ENCODE data around the gene FRYL.
"Not testable (repeated sequence)": the region's sequence is repeated elsewhere in the genome, so short reads cannot be mapped to it uniquely, and the experiment has no call there.

The FRYL gene

DNA sequence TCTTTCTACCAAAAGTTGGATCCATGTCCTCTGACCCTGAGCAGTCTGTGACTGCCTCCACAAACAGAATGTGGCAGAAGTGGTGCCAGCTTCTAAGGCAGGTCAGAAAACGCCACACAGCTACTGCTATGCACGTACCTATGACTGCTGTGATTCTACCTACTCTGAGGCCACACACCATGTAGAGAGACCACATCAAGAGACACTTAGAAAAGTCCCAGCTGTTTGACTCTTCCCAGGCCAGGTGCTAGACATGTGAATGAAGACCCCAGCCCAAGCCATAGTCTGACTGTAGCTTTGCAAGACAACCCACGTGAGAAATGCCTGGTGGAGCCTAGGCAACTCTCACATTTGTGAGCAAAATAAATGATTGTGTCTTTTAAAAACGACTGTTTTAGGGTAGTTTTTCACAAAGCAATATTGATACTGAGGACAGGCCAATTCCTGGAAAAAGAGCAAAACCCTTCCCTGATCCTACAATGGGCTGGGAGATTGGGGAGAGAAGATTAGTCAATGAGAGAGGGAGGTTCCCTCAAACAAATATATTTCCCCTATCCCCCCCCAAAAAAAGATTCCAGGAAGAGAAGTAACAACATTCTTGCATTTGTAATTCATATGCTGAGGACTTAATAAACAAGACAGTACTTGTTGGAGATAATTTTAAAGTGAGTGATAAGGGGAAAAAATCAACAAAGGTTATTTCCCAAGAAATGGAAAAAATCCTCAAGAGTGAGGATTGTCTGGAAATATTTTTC is 33.3 kb downstream of the FRYL start:
- Histone ChIP-seq H3K4me2 (ENCODE audit: low read depth, low read length, poor library complexity, severe bottlenecking) (no peak overlapping the region), H3K36me3 (ENCODE audit: insufficient read depth, low read length) (no peaks in the 10 kb centered on the region; the same call in 1 of the 2 replicates), H3K9me3 (ENCODE audit: insufficient read depth, low read depth, low read length) (no peaks in the 10 kb centered on the region), H3K4me1 (ENCODE audit: insufficient read depth, low read length, poor library complexity, severe bottlenecking) (peaks cover 8% of the 10 kb centered on the region), H2AFZ (ENCODE audit: low read length) (no peak overlapping the region), H4K20me1 (ENCODE audit: insufficient read depth, low read length, poor library complexity, severe bottlenecking) (peaks cover 85% of the 10 kb centered on the region), H3K27me3 (ENCODE audit: insufficient read depth, low read length, poor library complexity, severe bottlenecking) (no peaks in the 10 kb centered on the region), H3F3A (ENCODE audit: low read depth) (no peaks in the 10 kb centered on the region), H3K4me3 (ENCODE audit: low read length, poor library complexity, severe bottlenecking) (no peak overlapping the region), H3K9ac (ENCODE audit: low read depth, low read length, poor library complexity, severe bottlenecking) (no peak overlapping the region), H3K9me2 (replicated peaks; ENCODE audit: low read depth, low read length) (no peaks in the 10 kb centered on the region), H3K79me2 (ENCODE audit: insufficient read depth, low read length) (peaks cover 95% of the 10 kb centered on the region)
- TF ChIP-seq EZH2phosphoT487 (IDR thresholded peaks at IDR 0.05; ENCODE audit: borderline replicate concordance) (no peak), CTCF (conservative IDR thresholded peaks at IDR 0.05; ENCODE audit: low read length) (no peak)

DNA sequence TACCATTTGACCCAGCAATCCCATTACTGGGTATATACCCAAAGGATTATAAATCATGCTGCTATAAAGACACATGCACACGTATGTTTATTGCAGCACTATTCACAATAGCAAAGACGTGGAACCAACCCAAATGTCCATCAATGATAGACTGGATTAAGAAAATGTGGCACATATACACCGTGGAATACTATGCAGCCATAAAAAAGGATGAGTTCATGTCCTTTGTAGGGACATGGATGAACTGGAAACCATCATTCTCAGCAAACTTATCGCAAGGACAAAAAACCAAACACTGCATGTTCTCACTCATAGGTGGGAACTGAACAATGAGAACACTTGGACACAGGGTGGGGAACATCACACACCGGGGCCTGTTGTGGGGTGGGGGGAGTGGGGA is 34.9 kb downstream of the FRYL start:
- Histone ChIP-seq H4K20me1 (ENCODE audit: insufficient read depth, low read length, poor library complexity, severe bottlenecking) (peaks cover 81% of the 10 kb centered on the region), H3K4me1 (ENCODE audit: insufficient read depth, low read length, poor library complexity, severe bottlenecking) (peaks cover 14% of the 10 kb centered on the region), H3K79me2 (ENCODE audit: insufficient read depth, low read length) (peaks cover 95% of the 10 kb centered on the region)
- H3K9ac ChIP-seq (ENCODE audit: low read depth, low read length, poor library complexity, severe bottlenecking); H3F3A ChIP-seq (ENCODE audit: low read depth); H3K9me3 ChIP-seq (ENCODE audit: insufficient read depth, low read depth, low read length); H3K27me3 ChIP-seq (ENCODE audit: insufficient read depth, low read length, poor library complexity, severe bottlenecking); H2AFZ ChIP-seq (ENCODE audit: low read length); H3K4me2 ChIP-seq (ENCODE audit: low read depth, low read length, poor library complexity, severe bottlenecking); H3K9me2 ChIP-seq (replicated peaks; ENCODE audit: low read depth, low read length); H3K4me3 ChIP-seq (ENCODE audit: low read length, poor library complexity, severe bottlenecking); H3K36me3 ChIP-seq (ENCODE audit: insufficient read depth, low read length): not testable (repeated sequence)

DNA sequence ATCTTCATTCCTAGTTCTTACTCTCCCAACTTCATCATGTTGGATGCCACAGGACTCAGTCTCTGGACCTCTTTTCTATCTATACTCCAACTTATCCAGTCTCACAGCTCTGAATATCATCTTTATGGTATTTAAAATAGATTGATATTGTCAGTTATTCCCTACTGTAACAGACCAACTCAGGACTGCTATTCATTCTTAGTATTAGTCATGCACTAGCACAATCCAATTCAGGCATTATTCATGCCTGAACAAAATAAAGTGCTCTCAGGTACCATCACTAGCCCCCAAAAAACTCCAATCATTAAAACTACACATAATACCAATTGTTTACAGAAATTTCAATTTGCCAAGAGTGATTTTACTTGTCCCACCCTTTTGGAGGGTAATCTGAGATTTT is 37.7 kb downstream of the FRYL start:
- H3K27me3 ChIP-seq (ENCODE audit: insufficient read depth, low read length, poor library complexity, severe bottlenecking), result no peaks in the 10 kb centered on the region
- no peaks in the 10 kb centered on the region for H3K9me3 ChIP-seq (ENCODE audit: insufficient read depth, low read depth, low read length)
- no peak overlapping the region for H2AFZ ChIP-seq (ENCODE audit: low read length)
- no peak for TF ChIP-seq CTCF (conservative IDR thresholded peaks at IDR 0.05; ENCODE audit: low read length)
- TF ChIP-seq EZH2phosphoT487 (IDR thresholded peaks at IDR 0.05; ENCODE audit: borderline replicate concordance), result no peak
- peaks cover 7% of the 10 kb centered on the region; the same call in 1 of the 2 replicates for H3F3A ChIP-seq (ENCODE audit: low read depth)
- peaks cover 14% of the 10 kb centered on the region for H3K4me1 ChIP-seq (ENCODE audit: insufficient read depth, low read length, poor library complexity, severe bottlenecking)
- H3K79me2 ChIP-seq (ENCODE audit: insufficient read depth, low read length), result peaks cover 96% of the 10 kb centered on the region
- no peaks in the 10 kb centered on the region for H3K36me3 ChIP-seq (ENCODE audit: insufficient read depth, low read length)
- no peak overlapping the region for H3K4me2 ChIP-seq (ENCODE audit: low read depth, low read length, poor library complexity, severe bottlenecking)
- peaks cover 82% of the 10 kb centered on the region for H4K20me1 ChIP-seq (ENCODE audit: insufficient read depth, low read length, poor library complexity, severe bottlenecking)
- H3K9me2 ChIP-seq (replicated peaks; ENCODE audit: low read depth, low read length), result no peaks in the 10 kb centered on the region
- no peak overlapping the region for H3K9ac ChIP-seq (ENCODE audit: low read depth, low read length, poor library complexity, severe bottlenecking)
- no peak overlapping the region for H3K4me3 ChIP-seq (ENCODE audit: low read length, poor library complexity, severe bottlenecking)

DNA sequence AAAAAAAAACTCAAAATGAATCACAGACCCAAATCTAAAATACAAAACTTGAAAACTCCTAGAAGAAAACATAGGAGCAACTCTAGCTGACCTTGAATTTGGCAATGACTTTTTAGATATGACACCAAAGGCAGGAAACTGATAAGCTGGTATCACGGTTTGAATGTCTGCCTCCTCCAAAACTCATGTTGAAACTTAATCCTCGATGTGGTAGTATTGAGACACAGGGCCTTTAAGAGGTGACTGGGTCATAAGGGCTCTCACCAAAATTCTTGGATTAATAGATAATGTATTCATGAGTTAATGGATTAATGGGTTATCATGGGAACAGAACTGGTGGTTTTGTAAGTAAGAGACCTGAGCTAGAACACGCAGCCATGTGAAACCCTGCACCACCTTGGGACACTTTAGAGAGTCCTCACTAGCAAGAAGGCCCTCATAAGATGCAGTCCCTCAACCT is 40.5 kb downstream of the FRYL start:
- no peak for TF ChIP-seq CTCF (conservative IDR thresholded peaks at IDR 0.05; ENCODE audit: low read length)
- TF ChIP-seq EZH2phosphoT487 (IDR thresholded peaks at IDR 0.05; ENCODE audit: borderline replicate concordance), result no peak
- no peaks in the 10 kb centered on the region for H3K9me2 ChIP-seq (replicated peaks; ENCODE audit: low read depth, low read length)
- no peak overlapping the region for H3K4me3 ChIP-seq (ENCODE audit: low read length, poor library complexity, severe bottlenecking)
- H3K4me2 ChIP-seq (ENCODE audit: low read depth, low read length, poor library complexity, severe bottlenecking), result no peak overlapping the region
- no peak overlapping the region for H2AFZ ChIP-seq (ENCODE audit: low read length)
- H3F3A ChIP-seq (ENCODE audit: low read depth), result peaks cover 7% of the 10 kb centered on the region; the same call in 1 of the 2 replicates
- no peaks in the 10 kb centered on the region for H3K36me3 ChIP-seq (ENCODE audit: insufficient read depth, low read length)
- H3K9me3 ChIP-seq (ENCODE audit: insufficient read depth, low read depth, low read length), result no peaks in the 10 kb centered on the region
- no peak overlapping the region for H3K9ac ChIP-seq (ENCODE audit: low read depth, low read length, poor library complexity, severe bottlenecking)
- H4K20me1 ChIP-seq (ENCODE audit: insufficient read depth, low read length, poor library complexity, severe bottlenecking), result peaks cover 72% of the 10 kb centered on the region
- peaks cover 88% of the 10 kb centered on the region for H3K79me2 ChIP-seq (ENCODE audit: insufficient read depth, low read length)
- H3K27me3 ChIP-seq (ENCODE audit: insufficient read depth, low read length, poor library complexity, severe bottlenecking), result no peaks in the 10 kb centered on the region
- peaks cover 14% of the 10 kb centered on the region for H3K4me1 ChIP-seq (ENCODE audit: insufficient read depth, low read length, poor library complexity, severe bottlenecking)

All from Loucy (cell line).